ENCODE measurements around the gene BRMS1. TPM values are rescaled to one million over a fixed set of nuclear protein-coding genes. Genes with fewer than 3 reads are reported as not detected.

BRMS1 gene
- total RNA-seq, 1 donor from 2014 or later: 56.9 TPM

DNA sequence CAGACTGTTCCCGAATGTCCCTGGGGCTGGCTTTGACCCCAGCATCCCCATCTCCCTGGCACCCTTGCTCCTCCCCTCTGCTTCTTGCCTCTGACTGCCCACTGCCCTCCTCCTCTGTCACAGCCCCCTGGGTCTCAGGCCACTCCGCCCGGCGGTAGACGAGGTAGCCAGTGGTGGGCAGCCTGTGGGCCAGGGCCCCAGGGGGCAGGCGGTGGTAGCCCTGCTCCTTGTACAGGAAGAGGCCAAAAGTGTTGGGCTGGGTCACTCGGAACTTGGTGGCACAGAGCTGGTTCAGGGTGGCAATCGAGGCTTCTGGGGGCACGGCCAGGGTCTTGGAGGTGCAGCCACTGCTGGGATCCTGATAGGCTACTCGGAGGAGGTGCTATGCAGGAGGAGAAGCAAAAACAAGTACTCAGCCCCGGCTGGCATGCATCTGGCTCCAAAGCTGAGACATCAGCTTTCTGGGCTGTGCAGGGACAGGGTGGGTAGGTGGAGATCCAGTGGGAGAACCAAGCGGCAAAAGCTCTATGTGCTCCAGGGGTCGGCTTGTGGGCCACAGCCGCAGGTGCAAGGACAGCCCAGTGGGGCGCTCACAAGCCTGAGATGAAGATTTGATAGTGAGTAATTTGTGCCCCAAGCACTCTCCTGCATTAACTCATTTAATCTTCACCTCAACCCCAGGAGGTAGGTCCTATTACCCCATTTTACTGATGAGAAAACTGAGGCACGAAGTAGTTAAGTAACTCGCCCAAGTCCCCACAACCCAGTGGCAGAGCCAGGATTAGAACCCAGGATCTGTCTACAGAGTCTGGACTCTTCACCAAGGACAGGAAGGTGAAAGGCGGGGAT lies 12.3 kb downstream of the BRMS1 start:
- DNase-seq: no peak
- H3K36me3 Mint-ChIP-seq (ENCODE audit: low read depth): peaks cover 8% of the 10 kb centered on the region
- peaks cover 6% of the 10 kb centered on the region for H3K27me3 Mint-ChIP-seq
- H3K9me3 Mint-ChIP-seq: no peaks in the 10 kb centered on the region
- intact Hi-C loops (cut with micrococcal nuclease): no loop called here
- ChIA-PET CTCF (interaction anchor here (6.2 kb wide), 1 partner anchor 21 kb away, joined by 67 read pairs; no protein-coding TSS in a partner anchor), POLR2A (interaction anchor here (0.6 kb wide), 1 partner anchor 57 kb away, joined by 4 read pairs; no protein-coding TSS in a partner anchor)
- ATAC-seq (ENCODE audit: low read depth): no peak
- H3K27ac Mint-ChIP-seq: no peak overlapping the region
- H3K4me3 Mint-ChIP-seq: no peak overlapping the region
- TF ChIP-seq, protein P1, sequence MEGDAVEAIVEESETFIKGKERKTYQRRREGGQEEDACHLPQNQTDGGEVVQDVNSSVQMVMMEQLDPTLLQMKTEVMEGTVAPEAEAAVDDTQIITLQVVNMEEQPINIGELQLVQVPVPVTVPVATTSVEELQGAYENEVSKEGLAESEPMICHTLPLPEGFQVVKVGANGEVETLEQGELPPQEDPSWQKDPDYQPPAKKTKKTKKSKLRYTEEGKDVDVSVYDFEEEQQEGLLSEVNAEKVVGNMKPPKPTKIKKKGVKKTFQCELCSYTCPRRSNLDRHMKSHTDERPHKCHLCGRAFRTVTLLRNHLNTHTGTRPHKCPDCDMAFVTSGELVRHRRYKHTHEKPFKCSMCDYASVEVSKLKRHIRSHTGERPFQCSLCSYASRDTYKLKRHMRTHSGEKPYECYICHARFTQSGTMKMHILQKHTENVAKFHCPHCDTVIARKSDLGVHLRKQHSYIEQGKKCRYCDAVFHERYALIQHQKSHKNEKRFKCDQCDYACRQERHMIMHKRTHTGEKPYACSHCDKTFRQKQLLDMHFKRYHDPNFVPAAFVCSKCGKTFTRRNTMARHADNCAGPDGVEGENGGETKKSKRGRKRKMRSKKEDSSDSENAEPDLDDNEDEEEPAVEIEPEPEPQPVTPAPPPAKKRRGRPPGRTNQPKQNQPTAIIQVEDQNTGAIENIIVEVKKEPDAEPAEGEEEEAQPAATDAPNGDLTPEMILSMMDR (IDR thresholded peaks at IDR 0.05): no peak
- peaks cover 34% of the 10 kb centered on the region for H3K4me1 Mint-ChIP-seq

DNA sequence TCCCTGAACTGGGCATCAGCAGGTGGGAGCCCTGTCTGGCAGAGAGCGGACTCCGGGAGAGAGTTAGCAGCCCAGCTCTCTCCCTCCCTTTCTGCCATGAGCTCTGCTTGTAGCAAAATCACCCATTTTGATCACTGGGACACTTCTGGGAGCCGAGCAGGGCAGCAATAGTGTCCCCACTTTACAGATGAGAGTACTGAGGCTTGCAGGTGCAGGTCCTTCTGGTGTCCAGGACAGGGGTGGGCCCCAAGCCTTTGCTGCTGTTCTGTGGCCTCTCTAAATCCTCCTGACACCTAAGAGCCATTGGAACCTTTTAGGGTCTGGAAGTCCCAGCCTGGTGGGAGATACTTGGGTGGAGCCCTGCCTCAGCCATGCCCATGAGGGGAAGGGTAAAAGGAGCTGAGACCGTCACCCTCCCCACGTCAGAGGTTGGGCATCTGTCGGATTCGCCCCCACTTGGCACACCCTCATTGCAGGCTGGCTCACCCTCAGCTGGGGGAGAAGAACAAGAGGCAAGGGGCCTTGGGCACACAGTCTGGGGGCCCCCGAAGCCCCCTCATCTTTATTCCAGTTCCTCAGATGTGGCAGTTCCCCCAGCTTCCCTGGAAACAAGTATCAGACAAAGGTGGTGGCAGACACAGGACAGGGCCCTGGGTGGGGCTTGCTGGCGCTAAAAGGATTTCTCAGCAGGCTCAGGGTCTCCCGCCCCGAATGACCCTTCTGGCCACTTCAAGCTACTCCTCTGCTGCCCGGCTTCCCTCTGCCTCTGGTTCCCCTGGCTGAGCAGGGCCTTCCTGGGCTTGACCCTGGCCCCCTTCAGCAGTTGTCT lies 13.1 kb downstream of the BRMS1 start:
- ChIA-PET CTCF (interaction anchor here (6.2 kb wide), 1 partner anchor 20 kb away, joined by 67 read pairs; no protein-coding TSS in a partner anchor), POLR2A (interaction anchor here (1.1 kb wide), 1 partner anchor 19 kb away, joined by 4 read pairs; no protein-coding TSS in a partner anchor)
- TF ChIP-seq, protein P1 (IDR thresholded peaks at IDR 0.05): no peak
- Mint-ChIP-seq H3K27me3 (peaks cover 6% of the 10 kb centered on the region), H3K36me3 (ENCODE audit: low read depth) (no peaks in the 10 kb centered on the region), H3K27ac (no peak overlapping the region), H3K9me3 (no peaks in the 10 kb centered on the region), H3K4me1 (peaks cover 30% of the 10 kb centered on the region), H3K4me3 (no peak overlapping the region)
- DNase-seq (no peak), ATAC-seq (ENCODE audit: low read depth) (no peak)
- intact Hi-C loops (cut with micrococcal nuclease): no loop called here

DNA sequence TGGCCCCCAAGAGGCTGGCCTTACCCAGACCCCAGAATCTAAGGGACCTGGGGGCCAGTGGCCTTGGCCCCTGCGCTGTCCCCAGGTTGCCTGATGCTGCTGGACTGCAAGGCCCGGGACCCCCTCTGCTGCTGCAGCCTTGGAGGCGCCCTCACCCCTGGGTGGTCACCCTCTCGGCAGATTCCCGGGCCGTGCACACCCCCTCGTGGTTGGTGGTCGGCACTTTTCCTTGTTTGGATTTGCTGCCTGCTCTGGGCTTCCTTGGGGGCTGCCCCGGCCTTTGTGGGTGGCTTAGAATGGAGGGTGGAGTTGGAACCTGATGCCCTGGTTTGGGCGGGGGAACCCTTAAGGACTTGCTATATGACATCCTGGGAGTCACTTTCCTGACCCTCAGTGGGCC lies 14.0 kb downstream of the BRMS1 start:
- DNase-seq (no peak), ATAC-seq (ENCODE audit: low read depth) (no peak)
- ChIA-PET POLR2A (interaction anchor here (1.1 to 1.5 kb wide), 2 partner anchors 18 to 20 kb away, joined by 4 read pairs; no protein-coding TSS in a partner anchor), CTCF (interaction anchor here (6.2 kb wide), 1 partner anchor 19 kb away, joined by 67 read pairs; no protein-coding TSS in a partner anchor)
- Mint-ChIP-seq H3K36me3 (ENCODE audit: low read depth) (no peaks in the 10 kb centered on the region), H3K4me3 (no peak overlapping the region), H3K4me1 (peaks cover 27% of the 10 kb centered on the region), H3K27me3 (peaks cover 4% of the 10 kb centered on the region), H3K9me3 (no peaks in the 10 kb centered on the region), H3K27ac (no peak overlapping the region)
- TF ChIP-seq, protein P1 (IDR thresholded peaks at IDR 0.05): no peak
- intact Hi-C loops (cut with micrococcal nuclease): no loop called here

DNA sequence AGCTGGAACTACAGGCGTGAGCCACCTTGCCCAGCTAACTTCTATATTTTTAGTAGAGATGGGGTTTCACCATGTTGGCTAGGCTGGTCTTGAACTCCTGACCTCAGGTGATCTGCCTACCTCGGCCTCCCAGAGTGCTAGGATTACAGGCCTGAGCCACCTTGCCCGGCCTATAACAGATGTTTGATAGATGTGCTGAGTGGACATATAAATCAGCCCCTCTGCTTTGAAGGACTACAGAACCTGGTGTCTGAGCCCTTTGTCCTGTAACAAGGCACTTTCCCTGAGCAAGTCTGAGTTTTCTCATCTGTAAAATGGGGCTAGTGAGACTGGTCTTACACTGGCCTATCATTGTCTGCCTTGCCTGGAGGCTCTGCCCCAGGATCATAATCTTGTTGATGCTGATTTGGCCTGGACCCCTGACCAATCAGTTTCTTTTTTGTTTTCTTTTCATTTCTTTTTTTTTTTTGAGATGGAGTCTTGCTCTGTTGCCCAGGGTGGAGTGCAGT lies 15.7 kb downstream of the BRMS1 start:
- ChIA-PET POLR2A (interaction anchor here (1.0 to 1.5 kb wide), 4 partner anchors 17 to 73 kb away, joined by 4 to 6 read pairs (median 5); no protein-coding TSS in a partner anchor), CTCF (interaction anchor here (0.7 to 6.2 kb wide), 2 partner anchors 18 to 1104 kb away, joined by 3 to 67 read pairs; no protein-coding TSS in a partner anchor)
- no peak for ATAC-seq (ENCODE audit: low read depth)
- DNase-seq: no peak
- Mint-ChIP-seq H3K9me3 (no peaks in the 10 kb centered on the region), H3K4me1 (peaks cover 22% of the 10 kb centered on the region), H3K4me3 (no peak overlapping the region), H3K27ac (no peak overlapping the region), H3K27me3 (no peaks in the 10 kb centered on the region), H3K36me3 (ENCODE audit: low read depth) (no peaks in the 10 kb centered on the region)
- intact Hi-C loops (cut with micrococcal nuclease): loop anchor here (2.0 kb wide), 2 partner anchors 16 to 40 kb away; partner anchors contain the start of genes BRMS1 and YIF1A
- TF ChIP-seq, protein P1 (IDR thresholded peaks at IDR 0.05): no peak
